AG10803 (cell line): Measurements from ENCODE around the gene SUFU.

Experiments
- DNase-seq: peaks from one replicate; pipeline ENCODE4 v3.0.0; 2010; ENCODE audit warnings: low read depth
- H3K4me3 ChIP-seq: 2 replicates; pipeline ENCODE4 v1.5.1; 2011; ENCODE audit warnings: mild to moderate bottlenecking, low read length, control low read depth
- TF ChIP-seq, protein P1 (sequence below): conservative IDR thresholded peaks from 2 replicates; pipeline ENCODE4 v1.5.1; 2011; ENCODE audit warnings: mild to moderate bottlenecking, low read length, control low read depth, inconsistent platforms

SUFU gene

DNA sequence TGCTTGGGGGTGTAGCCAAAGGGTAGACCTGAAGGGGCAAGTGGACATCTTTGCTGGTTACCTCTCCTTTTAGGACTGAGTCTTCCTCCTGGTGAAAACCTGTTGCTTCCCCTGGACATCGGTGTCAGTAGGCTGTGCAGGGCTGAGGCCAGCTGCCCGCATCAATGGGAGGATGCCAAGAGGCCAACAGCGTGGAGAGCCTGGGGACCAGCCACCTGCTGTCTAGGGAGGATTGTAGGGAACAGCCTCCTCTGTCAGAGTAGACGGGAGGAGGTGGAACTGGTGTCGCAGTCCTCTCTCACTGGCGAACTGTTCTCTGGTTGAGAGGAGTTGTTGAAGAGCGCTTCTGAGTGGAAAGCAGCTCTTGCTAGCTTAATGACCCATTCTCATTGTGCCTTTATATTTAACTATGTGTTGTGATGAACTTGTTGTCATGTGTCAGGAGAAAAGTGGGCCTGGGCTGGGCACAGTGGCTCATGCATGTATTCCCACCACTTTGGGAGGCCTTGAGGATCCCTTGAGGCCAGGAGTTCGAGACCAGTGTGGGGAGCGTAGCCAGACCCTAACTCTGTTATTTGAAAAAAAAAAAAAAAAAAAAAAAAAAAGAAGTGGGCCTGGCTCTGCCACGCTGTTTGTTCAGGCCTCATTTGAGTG lies 1.8 kb downstream of the SUFU start:
- TF ChIP-seq, protein P1, sequence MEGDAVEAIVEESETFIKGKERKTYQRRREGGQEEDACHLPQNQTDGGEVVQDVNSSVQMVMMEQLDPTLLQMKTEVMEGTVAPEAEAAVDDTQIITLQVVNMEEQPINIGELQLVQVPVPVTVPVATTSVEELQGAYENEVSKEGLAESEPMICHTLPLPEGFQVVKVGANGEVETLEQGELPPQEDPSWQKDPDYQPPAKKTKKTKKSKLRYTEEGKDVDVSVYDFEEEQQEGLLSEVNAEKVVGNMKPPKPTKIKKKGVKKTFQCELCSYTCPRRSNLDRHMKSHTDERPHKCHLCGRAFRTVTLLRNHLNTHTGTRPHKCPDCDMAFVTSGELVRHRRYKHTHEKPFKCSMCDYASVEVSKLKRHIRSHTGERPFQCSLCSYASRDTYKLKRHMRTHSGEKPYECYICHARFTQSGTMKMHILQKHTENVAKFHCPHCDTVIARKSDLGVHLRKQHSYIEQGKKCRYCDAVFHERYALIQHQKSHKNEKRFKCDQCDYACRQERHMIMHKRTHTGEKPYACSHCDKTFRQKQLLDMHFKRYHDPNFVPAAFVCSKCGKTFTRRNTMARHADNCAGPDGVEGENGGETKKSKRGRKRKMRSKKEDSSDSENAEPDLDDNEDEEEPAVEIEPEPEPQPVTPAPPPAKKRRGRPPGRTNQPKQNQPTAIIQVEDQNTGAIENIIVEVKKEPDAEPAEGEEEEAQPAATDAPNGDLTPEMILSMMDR = no peak
- peak overlapping the region; percentile 96 for H3K4me3 ChIP-seq
- no peak for DNase-seq

DNA sequence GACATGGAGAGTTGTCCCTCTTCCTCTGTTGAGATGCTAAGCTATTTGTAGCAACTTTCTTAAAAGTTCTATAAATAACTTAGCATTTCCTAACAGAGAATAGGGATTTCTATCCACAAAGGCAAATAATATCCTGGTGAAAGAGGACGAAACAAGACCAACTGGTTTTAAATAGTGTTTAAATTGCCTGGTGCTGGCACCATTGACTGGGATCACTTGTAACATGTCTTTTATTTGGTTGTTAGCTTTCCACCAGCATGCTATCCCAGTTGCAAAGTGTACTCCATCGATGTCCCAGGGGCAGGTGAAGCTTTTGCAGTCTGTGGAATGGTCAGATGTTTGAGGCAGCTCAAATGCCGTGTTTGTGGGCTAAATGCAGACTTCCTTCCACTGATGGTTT lies 3.7 kb downstream of the SUFU start:
- H3K4me3 ChIP-seq = no peak overlapping the region
- TF ChIP-seq, protein P1 = no peak
- DNase-seq = no peak

DNA sequence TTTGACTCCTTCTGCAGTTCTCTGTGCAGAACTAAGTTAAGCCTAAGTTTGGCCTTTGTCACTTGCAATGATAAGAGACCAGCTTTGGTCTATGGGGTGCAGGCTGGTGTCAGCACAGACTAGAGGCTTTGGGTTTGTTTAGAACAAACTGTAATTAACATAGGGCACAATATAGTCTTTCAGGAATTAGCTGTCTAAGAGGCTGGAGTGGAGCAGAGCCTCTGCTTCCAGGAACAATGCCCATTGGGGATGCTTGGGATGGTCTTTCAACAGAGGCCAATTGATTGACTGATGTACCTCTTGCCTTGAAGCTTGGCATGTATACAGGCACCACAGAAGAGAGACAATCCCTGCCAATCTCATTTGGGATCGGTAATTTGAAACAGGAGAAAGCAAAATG lies 4.7 kb downstream of the SUFU start:
- H3K4me3 ChIP-seq = no peak overlapping the region
- TF ChIP-seq, protein P1 = no peak
- no peak for DNase-seq

DNA sequence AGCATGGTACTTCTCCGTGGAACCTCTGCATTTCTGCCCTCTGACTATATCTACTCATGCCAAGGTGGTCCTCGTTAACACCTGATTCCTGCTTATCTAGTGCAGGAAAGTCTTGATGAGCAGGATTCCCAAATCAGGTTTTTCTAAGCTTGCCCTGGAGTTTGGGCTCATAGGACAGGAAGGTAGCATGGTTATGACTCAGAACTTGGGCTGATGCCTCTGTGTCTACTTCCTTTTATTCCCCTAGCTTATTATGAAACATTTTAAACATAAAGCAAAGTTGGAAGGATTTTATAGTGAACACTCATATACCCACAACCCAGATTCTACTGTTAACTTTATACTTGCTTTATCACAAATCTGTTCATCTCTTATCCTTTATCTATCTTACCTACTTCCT lies 5.6 kb downstream of the SUFU start:
- H3K4me3 ChIP-seq = no peak overlapping the region
- peak; percentile 64 for DNase-seq
- TF ChIP-seq, protein P1 = no peak

DNA sequence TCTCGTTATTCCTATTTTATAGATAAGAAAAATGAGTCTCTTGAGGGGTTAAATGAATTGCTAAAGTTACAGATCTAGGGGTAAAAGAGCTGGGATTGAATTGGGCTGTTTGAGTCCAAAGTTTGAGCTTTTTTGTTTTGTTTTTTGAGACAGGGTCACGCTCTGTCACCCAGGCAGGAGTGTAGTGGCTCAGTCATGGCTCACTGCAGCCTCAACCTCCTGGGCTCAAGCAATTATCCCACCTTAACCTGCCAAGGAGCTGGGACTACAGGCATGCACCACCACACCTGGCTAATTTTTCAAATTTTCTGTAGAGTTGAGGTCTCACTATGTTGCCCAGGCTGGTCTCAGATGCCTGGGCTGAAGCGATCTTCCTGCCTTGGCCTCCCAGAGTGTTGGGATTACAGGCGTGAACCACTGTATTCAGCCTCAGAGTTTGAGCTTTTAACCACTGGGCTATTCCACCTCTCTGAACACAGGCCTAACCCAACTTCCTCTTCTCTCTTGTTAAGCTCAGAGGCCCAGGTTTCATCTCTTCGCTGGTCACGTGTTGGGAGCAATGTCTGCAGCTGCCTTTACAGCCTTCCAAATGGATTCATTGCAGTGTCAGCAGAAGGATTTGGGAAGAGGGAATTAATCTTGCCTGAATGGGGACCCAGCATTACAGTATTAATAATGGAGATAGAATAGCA lies 8.0 kb downstream of the SUFU start:
- no peak overlapping the region for H3K4me3 ChIP-seq
- no peak for DNase-seq
- TF ChIP-seq, protein P1 = no peak

DNA sequence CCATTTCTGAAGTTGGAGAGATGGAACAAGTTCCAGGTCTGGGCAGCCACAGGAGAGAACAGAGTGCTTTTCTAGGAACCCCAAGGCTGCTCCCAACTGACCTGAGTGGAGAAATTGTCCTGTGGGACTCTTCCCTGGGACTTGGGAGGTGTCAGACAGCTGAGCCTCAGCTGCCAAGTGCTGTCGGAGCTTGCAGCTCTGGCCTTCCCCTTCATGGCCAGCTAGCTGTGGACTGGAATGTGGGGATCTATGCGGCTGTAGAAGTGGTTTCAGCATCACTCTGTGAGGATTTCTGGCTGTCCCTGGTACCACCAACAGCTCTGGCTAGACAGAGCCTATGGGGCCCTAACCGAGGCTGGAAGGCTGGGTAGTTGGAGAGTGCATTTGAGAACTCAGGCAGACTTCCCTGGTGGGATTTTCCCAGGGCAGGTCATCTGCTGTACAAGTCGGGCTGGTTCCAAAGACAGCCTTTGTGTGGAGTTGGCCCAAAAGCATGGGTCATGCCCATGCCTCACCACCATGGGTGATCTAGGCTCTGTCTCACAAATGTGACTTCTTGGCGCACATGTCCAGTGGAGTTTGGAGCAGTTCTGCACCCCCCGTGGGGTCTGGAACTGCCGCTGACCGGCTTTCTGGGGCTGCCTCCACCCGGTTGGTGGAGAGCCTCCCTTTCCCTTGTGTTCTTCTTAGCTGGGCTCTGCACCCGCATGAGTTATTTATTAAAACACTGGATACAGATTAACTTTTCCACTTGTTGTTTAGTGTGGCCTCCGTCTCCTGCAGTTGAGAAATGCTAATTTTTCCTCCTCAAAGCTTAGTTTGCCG lies 10.9 kb downstream of the SUFU start:
- no peak overlapping the region for H3K4me3 ChIP-seq
- TF ChIP-seq, protein P1 = no peak
- no peak for DNase-seq
